Measurements from ENCODE around the gene IRF9.
A peak's percentile ranks its signal among the peaks of the same experiment; 100 is the strongest.
"Not testable (repeated sequence)": the region's sequence is repeated elsewhere in the genome, so short reads cannot be mapped to it uniquely, and the experiment has no call there.

IRF9 gene

DNA sequence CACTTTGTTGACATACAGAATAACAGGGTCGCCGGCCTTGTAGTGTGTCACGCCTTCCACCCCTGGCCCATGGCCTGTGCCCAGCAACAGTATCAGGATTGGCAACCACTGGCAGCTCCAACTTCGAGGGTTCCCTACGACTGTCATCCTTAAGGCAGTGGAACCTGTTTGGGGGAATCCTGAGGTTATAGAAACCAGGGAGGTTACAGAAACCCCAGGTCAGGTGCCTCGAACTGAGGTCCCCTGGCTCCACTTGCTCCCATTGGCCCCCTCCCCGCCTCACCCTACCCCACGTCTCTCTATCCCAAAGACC is 33.8 kb downstream of the IRF9 start:
- no peak for DNase-seq (ENCODE audit: low spot score)

DNA sequence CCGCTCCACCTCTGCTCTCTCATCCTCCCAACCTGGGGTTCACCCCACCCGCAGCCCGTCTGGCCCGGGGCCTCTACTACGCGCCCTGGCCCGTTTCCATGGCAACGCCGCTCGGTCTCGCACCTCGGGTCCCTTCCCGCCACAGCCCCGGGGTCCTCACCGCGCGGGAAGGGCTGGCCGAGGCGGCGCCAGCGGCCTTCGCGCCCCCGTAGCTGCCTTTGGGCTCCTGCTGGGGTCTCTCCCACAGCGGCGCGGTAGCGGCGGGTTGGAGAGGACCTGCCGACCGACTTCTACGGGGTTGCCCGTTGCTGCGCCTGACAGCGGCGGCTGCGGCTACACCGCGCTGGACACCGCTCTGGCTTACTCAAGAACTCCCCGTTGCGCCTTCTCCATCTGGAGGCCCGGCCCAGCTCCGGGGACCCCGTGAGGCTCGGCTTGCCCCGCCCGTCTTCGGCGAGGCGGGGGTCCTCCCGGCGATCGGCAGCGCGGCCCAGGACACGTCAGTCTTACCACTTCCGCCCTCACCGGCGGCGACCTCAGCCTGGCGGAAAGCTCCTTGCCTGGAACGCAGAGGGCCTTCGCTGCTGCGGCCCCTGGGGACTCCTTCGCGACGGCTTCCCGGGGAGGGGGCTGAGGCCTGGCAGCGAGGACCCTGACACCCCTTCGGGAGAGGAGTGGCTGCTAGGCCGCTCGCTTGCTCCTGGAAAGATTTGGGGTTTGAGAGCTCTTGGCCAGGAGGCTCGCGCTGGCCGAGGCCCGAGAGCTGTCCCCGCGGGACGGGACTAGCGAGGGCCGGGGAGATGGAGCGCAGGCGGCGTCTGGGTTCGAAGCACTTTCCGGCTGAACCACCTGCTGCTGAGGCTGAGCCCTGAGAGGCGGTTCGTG is 34.4 kb downstream of the IRF9 start, which contains the start of gene TM9SF1:
TM9SF1 (minus strand) TSS at position 256 of the 885 bp plus-strand sequence. CDS start 422 bp downstream, outside the sequence.
- peak; percentile 83 for DNase-seq (ENCODE audit: low spot score)

DNA sequence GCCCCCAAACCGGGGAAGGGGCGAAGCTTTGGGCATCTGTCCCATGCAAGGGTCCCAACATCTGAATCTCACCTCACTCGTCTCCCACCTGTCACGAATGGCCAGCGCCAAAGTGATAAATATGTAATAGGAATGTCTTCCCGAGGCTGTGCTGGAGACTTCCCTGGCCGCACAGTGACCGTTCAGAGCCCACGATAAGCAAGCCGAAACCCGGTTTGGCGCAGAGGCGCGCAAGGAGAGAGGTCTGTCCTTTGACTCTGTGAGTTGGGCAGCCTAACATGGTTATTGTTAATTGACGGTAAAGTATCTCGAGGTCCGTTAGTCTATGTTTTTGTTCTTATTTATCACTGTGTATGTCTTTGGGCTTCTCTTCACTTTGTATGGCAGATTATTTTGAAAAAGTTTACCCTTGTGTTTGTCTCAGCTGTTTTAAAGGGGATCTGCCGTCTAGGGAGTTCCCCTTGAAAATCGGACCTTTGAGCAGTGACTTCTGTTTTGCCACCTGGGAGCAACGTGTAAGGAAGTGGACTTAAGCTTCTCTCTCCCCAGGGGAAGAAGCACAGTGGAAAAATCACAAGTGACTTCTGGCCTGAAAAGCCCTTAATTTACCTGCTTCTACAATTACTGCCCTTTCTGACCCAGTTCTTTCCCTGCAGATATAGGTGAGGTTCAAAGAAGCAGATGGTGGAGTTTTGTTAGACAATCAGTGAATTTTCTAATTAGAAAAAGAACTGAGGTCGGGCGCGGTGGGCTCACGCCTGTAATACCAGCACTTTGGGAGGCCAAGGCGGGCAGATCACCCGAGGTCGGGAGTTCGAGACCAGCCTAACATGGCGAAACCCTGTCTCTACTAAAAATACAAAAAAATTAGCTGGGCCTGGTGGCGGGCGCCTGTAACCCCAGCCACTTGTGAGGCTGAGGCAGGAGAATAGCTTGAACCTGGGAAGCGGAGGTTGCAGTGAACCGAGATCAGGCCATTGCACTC is 35.3 kb downstream of the IRF9 start:
- DNase-seq (ENCODE audit: low spot score) = no peak

DNA sequence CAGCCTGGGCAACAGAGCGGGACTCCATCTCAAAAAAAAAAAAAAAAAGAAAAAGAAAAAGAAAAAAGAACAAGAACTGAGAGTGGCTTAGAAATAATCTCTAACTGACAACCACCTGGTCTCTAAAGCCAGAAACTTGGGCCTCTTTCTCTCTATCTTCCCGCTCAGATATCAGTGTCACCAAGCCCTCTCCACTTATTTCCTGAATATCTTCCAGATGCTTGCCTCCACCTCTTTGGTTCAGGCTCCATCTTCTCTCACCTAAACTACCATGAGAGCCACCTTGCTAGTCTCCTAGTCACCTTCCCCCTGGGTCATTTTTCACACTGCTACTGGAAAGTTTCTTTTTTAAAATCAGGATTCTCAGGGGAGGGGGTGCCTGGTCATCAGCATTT is 36.0 kb downstream of the IRF9 start:
- no peak for DNase-seq (ENCODE audit: low spot score)

DNA sequence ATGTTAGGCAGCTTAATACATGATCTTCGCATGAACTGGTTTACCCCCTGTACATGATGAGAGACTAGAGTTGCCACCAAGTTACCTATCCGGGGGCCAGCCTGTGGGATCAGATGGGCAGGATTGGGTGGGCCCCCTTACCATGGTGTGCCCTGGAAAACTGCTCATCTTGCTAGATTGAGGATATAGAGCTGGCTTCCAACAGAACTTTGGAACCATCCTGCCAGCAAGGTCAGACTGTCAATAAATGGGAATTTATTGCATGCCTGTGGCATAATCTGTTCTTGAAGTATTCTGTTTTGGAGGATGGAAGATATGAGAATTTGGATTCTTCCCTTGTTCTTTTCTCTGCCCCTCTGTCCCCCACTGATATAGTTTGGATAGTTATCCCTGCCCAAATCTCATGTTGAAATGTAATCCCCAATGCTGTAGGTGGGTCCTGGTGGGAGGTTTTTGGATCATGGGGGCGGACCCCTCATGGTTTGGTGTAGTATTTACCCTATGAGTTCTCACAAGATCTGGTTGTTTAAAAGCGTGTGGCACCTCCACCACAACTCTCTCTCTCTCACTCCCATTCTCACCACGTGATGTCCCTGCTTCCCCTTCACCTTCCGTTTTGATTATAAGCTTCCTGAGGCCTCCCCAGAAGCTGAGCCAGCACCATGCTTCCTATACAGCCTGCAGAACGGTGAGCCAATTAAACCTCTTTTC is 37.9 kb downstream of the IRF9 start:
- no peak for DNase-seq (ENCODE audit: low spot score)

DNA sequence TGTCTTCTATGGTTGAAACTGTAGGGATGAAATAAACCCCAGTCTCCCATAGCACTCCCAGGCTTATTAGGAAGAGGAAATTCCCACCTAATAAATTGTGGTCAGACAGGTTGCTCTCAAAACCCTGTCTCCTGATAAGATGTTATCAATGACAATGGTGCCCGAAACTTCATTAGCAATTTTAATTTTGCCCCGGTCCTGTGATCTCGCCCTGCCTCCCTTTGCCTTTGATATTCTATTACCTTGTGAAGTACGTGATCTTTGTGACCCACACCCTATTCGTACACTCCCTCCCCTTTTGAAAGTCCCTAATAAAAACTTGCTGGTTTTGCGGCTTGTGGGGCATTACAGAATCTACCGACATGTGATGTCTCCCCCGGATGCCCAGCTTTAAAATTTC is 41.5 kb downstream of the IRF9 start:
- DNase-seq (ENCODE audit: low spot score) = not testable (repeated sequence)

DNA sequence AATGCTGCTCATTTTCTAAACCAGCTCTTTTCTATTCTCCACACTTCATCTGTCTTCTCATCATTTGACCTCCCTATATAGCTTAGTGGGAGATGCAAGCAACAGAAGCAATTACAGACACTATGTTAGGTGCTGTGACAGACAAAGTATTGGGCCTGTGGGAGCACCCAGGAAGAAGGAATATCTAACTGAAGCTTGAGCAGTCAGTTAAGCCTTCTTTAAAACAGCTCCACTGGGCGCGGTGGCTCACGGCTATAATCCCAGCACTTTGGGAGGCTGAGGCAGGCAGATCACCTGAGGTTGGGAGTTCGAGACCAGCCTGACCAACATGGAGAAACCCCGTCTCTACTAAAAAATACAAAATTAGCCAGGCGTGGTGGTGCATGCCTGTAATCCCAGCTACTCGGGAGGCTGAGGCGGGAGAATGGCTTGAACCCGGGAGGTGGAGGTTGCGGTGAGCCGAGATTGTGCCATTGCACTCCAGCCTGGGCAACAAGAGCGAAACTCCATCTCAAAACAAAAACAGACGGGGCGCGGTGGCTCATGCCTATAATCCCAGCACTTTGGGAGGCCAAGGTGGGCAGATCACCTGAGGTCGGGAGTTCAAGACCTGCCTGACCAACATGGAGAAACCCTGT is 42.3 kb downstream of the IRF9 start:
- DNase-seq (ENCODE audit: low spot score) = not testable (repeated sequence)

DNA sequence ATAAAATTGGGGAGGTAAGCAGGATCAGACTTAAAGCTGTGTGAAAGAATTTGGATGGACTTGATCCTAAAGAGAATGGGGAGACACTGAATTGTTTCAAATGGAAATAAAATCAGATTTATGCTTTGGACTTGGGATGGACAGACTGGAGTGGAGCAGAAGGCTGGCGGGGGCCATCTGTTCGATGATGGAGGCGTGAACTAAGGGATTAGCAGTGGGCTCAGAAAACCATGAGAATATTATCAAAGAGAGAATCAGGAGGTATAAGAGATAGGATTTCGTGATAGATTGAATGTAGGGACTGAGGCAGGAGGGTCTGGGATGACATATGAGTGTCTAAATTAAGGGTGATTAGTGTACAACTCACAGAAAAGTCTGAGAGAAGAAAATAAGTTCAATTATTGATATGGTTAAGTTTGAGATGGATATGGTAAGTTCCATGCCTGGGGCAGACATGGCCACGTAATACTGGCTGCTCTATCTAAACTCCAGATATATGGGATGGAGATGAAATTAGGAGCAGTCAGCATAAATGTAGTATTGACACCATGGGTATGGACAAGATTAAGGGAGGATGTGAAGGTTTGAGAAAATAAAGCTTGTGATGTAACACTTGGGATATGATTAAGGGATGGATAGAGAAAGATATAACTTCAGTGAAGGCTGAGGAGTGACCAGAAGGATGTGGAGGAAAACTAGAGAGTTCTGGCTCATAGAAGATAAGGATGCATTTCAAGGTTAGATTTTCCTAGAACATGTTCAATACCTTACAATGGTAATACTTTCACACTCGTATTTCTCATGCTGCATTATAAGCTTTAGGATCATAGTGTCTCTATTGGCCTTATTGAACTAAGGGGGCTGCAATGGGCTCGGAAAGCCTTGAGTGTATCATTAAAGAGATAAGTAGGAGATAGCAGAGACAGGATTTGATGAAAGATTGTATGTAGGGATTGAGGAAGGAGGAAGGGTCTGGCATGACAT is 43.4 kb downstream of the IRF9 start:
- no peak for DNase-seq (ENCODE audit: low spot score)

DNA sequence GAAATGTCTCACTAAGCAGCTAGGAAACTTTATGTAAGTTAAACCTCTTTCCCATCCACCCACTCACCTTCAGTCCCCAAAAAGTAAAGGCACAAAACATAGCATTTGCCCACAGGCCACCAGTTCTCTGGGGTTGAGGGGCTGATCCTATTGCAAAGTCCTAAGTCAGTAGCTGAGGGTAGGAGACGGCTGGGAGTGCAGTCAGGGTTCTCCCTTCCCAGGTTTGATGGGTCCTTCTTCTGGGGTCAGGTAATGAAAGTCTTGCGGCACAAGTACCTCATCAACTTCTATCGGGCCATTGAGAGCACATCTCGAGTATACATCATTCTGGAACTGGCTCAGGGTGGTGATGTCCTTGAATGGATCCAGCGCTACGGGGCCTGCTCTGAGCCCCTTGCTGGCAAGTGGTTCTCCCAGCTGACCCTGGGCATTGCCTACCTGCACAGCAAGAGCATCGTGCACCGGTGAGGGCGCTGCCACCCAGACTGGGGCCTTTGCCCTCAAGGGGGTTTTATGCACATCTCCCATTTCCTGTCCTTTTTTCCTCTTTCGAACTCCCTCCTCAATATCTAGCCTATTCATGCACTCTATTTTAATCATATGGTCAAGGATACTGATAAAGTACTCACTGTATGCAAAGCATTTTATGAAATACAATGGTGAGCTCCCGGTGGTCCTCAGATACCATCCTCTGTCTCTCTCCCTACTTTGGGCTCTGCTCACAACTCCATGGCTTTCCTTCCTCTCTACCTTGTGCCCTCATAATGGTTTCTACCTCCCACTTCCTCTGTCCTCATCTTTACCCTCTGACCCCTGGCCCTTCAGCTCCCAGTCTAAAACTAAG is 45.4 kb downstream of the IRF9 start:
- DNase-seq (ENCODE audit: low spot score) = no peak

DNA sequence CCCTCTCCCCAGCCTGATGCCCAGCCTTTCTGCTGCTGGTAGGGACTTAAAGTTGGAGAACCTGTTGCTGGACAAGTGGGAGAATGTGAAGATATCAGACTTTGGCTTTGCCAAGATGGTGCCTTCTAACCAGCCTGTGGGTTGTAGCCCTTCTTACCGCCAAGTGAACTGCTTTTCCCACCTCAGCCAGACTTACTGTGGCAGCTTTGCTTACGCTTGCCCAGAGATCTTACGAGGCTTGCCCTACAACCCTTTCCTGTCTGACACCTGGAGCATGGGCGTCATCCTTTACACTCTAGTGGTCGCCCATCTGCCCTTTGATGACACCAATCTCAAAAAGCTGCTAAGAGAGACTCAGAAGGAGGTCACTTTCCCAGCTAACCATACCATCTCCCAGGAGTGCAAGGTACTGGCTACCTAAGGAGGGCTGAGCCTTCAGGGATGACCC is 46.1 kb downstream of the IRF9 start:
- no peak for DNase-seq (ENCODE audit: low spot score)

DNA sequence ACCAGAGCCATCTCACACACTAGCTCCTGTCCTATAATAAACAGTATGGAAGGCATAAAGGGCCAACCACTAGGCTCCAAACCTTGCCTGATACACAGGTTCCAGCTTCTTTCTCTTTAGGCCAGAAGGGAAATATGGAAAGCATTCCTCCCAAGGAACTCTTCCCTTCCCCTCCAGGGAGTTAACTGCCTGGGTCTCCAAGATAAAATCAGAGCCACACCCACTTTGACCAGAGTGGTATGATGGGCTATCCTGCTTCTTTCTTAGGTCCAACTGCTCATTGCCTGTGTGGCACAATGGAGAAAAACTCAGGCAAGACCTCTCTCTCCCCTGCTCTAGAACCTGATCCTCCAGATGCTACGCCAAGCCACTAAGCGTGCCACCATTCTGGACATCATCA is 46.6 kb downstream of the IRF9 start:
- DNase-seq (ENCODE audit: low spot score) = no peak

DNA sequence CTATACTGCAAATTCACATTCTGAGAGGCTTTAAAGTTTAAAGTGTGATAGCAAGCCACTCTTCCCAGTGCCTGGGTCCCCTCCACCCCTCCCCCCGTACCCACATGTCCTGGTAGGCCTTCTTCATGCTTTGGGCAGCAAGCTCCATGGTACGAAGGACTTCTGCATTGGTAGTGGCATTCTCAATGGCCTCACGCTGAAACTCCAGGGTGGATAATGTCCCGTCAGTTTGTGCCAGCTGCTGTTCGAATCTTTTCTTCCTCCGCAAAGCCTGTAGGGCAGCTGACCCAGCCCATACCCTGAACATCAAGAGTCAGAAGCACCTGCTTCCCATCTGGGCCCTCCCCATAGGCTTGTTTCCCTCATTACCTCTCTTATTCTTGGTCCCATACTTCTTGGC is 50.2 kb downstream of the IRF9 start:
- DNase-seq (ENCODE audit: low spot score) = no peak

DNA sequence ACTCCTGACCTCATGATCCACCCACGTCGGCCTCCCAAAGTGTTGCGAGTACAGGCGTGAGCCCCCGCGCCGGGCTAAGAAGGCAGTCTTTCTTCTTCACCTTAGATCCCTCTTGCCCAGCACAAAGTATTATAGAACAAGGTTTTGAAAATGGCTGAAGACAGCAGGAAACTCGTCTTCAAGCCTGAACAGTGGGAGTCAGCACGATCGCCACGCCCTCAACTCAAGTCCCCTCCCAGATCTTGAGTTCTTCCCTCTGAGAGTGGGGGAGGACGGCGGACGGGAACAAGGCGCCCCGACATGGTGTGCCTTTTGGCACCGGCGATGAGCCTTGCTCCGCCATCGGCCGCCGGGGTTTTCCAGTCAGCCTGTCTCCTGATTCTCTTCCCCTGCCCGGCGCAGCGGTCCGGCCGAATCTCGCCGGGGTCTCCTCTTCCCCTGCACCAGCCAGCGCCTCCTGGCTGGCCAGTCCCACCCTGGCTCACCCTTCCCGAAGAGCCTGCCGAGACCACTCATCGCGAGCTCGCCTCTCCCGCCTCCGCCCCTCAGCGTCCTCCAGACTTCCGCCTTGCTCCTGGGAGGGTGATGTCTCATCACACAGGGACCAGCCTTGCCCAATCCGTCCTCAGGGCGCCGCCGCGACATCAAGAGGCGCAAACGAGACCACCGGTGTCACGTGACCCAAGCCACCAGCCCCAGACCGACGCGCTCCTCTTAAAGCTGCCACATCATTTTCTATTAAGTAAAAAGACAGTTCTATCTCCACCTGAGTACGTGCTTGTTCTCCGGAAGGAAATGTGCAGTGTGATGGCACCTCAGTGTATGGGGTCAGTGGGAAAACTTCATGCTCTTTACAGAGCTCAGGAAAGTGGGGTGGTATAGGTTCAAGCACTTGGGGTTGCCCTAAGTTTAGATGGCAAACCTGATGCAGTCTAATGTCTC is 52.1 kb downstream of the IRF9 start, which contains the start of gene CHMP4A:
CHMP4A (minus strand) TSS at position 565 of the 942 bp plus-strand sequence; CDS start at position 516, 49 bp downstream.
- peak; percentile 95 for DNase-seq (ENCODE audit: low spot score)

DNA sequence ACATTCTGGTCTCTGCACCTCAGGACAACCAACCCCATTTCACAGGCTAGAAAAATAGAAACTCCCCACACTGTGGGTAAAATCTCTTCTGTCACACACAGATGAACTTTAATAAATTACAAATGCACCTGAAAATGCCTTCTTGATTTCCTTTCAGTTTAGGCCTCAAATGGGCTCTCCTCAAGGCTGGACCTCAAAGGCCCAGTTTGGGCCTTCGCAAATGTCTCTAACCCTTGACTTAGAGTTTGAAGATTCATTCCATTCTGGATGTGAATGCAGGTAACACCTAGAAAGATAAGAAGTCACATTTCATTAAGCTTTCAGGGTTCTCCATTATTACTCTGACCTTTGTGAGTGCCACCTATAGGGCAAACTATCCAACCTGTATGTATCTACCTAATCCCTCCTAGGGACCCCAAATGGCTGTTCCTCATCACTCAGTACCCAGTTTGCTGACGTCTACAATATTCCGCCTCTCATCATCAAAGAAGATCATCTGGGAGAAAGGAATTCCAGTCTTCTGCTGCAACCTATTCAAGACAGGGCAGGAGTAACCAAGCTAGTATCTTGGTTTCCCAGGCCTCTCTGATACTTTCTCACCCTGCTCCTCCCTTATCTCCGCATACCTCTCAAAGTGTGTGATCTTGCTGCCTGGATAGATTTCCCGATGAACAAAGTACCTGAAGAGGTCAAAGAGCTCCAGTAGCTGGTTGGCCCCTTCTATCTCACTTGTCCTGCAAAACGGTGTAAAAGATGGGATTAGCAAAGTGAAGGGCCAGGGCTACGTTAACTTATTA is 53.0 kb downstream of the IRF9 start:
- DNase-seq (ENCODE audit: low spot score) = no peak

DNA sequence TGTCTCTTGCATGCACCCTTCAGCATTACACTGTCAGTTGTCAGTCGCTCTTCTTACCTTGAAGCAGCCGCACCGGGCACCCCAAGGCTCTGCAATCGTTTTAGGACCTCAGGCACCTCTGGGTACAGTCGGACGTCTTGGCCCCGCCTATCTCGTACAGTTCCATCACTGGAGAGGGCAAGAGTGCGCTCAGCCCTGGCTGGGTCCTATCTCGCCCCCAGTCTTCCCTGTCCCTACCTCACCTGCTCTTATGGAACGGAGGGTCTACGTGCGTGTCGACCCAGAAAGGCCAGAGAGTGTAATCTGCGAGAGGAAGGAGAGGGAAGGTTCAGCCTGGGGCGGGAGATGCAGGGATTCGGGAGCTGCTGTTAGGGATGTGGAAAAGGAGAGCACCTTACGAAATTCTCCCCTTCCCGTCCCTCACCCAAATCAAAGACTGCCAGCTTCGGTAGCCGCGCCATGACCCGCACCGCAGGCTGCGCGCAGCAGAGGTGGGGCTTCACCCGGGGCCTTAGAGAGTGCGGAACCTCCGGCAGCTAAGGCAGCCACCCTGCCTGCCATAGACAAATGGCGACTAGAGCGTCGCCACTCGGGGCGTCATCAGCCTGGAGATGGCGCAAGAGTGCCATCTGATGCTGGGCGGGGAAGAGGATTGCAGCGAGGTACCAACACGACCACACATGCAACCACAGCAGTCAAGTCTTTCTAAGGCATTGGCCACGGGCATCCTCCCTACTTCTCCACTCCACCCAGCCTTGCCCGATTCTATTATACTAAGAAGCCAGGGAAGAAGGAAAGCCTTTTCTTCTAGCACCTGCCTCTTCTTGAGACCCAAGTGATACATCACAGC is 54.7 kb downstream of the IRF9 start, which contains the start of gene MDP1:
MDP1 (minus strand) TSS at position 572 of the 850 bp plus-strand sequence; CDS start at position 461, 111 bp downstream.
- peak; percentile 84 for DNase-seq (ENCODE audit: low spot score)
